GM21825 (cell line): Measurements from ENCODE around the gene ANKRD52.
"Not testable (repeated sequence)": the region's sequence is repeated elsewhere in the genome, so short reads cannot be mapped to it uniquely, and the experiment has no call there.

Experiments
- ATAC-seq: cut with Tn5 transposase; IDR thresholded peaks from one replicate; pipeline ENCODE4 v1.9.1; 2021; ENCODE audit warnings: mild to moderate bottlenecking, moderate library complexity; ENCODE audit not compliant: unreplicated experiment

Gene ANKRD52

DNA sequence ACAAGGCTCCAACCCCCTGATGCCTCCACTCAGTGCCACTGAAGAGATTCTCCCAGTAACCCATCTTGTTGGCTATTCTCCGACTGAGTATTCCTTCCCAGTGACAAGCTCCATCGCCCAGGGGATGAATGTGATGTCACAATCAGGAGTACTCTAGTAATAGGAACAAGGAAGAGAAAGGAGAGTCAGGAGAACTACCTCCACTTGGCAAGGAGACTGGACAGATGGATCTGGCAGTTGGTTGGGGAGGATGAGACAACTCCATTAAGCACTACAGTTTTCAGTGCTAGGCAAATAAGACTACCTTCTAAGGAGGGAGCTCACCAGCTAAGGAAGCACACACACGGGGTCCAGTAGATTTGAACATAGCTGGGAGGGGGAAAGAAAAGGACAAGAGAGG is 41.7 kb downstream of the ANKRD52 start:
- ATAC-seq = no peak

DNA sequence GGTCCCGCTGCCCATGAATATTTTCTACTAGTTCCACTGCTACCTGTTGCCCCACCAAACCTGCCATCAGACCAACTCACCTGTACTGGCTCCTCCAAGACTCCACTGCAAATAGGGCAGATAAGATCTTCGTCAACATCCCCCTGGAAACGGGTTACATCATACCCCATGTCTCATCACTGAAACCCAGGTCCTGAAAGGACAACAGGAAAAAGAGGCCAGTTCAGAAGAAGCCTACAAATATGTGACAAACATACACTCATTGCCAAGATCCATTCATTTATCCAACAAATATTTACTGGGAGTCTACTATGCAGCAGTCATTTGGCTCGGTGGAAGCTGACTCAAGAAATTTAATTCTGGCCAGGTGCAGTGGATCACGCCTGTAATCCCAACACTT is 44.3 kb downstream of the ANKRD52 start:
- no peak for ATAC-seq

DNA sequence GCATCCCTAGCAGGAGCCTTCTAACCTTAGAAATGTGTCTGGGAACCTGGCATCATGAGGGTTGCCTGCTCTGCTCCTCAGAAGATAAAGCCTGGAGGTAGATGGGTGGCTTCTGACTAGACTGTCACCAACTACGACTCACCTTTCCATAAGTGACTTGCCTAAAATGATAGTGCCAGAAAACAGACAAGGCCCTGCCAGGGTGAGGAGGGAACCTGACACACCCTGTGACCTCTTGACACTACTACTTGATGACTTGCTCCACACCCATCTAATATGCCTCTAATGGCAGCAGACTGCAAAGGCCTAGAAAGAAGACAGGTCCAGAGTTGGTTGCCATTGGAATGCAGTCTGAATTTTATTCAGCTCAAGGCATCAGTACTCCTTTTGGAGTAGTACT is 45.8 kb downstream of the ANKRD52 start:
- no peak for ATAC-seq

DNA sequence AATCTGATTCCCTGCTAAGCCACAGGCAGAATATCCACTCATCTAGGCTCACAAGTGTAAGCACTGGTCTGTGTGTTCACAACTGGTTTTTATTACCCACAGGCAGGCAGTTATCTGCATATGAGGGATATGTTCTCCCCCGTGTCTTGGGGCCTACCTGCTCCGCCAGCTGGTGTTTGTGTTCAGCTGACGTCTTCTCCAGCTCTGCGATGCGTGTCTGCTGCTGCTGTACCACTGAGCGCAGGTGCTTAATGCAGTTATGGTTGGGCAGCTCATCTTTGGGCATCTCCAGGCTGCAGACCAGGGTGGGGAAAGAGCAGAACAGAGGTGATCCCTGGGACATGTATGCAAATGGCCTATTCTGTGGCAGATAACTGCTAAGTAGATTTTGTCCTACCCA is 50.2 kb downstream of the ANKRD52 start:
- no peak for ATAC-seq

DNA sequence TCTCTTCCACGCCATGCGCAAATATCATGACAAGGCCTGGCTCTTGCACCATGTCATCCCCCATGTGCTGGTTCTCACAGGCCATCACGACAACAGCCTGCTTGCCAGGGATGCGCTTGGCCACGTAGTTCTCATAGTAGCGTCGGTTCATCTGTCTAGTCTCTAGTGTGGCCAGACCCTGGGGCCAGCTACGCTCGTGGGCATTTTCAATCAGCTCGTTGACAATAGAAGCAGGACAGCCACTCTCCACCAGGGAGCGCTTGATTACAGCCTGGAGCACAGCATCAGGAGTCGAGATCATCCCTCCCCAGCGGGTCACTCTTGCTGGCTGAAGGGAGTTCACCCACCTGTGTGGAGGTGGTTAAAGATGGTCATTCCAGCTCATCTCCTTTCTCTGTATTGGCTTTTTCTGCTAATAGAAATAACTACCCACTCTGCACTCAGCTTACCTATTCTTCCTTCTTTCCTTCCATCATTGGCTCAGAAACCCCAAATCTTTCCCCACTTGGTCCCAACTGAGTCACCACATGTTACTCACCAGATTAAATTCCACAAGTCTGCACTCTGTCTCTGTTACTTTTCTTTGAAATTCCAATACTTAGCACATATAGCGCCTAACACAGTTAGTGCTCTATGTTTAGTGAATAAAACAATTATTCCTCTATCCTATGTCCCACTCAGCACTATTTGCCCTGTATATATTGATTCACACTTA is 51.6 kb downstream of the ANKRD52 start:
- ATAC-seq = no peak

DNA sequence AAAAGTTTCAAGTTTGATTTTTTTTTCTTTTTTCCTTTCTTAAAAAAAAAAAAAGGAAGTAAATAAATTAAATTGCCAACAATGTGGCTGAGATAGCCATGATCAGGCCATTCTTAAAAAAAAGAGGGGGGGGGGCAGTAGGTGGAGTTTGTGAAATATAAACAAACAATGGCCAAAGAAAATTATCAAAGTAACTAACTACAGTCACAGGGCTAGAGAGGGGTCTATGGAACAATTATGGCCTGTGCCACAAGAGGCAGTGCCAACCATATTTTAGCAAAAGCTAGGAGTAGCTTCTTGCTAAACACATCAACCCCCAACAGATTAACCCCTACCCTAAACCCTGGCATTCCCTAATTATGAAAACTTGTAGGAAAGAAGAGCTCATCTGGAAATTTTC is 52.7 kb downstream of the ANKRD52 start:
- ATAC-seq = no peak

DNA sequence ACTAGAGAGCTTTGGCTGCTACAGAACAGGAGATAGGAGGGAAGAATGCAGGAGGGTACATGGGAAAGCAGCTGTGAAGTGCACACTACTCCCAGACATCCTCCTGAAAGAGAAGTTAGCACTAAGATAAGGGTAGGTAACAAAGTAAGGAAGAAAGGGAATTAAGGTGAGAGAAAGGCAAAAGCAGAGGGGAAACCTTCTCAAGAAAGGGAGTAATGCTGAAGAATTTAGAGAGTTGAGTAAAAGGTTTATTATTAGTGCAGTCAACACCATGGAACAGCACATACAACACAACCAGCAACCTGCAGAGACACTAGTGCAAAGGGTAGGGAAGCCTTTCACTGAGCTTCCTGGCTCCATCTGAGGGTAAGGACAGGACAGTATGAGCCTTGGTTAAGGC is 53.9 kb downstream of the ANKRD52 start:
- ATAC-seq = no peak

DNA sequence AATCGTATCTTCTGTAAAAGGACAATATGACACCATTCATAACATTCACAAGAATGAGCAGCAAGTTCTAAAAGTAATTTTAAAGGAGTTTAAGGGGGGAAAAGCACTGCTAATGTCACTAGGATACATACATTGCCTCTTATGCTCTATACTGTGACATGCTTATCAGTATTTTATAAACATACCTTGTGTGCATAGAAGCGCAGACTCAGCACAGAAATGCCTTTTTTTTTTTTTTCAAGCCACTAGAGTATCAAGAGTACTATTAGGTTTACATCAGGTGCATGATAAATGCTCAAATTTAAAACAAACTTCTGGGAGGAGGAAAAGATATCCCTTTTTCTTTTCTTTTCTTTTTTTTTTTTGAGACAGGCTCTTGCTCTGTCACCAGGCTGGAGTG is 55.3 kb downstream of the ANKRD52 start:
- no peak for ATAC-seq

DNA sequence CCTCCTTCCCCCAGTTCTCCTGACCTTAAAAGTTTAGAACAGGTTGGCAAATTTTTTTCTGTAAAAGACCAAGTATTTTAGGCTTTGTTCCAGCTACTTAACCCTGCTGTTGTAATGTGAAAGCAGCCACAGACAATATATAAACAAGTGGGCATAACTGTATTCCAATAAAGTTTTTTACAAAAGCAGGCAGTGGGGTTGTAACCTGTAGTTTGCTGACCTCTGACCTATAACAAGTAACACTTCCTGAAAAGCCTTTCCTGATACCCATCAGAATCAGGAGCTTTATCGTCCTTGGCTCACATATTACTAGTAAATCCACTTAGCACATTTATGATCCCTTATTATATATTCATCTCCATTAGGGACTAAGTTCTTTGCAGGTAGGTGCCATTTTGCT is 55.8 kb downstream of the ANKRD52 start:
- no peak for ATAC-seq

DNA sequence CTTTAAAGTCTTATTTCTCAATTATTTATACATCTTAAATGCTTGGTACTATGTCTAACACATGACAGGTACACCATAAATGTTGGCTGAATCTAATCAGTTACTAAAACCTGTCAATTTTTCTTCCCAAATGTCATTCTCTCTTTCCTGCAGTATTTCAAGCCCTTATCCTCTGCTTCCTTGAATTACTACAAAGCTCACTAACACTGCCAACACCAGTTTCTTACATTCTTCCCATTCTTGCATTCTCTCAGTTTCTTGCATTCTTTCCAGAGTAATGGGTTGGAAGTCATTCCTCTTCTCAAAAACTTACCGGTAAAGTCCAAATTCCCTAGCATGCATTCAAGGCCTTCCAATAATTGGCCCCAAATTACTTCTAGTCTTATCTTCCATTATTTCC is 59.3 kb downstream of the ANKRD52 start:
- ATAC-seq = no peak

DNA sequence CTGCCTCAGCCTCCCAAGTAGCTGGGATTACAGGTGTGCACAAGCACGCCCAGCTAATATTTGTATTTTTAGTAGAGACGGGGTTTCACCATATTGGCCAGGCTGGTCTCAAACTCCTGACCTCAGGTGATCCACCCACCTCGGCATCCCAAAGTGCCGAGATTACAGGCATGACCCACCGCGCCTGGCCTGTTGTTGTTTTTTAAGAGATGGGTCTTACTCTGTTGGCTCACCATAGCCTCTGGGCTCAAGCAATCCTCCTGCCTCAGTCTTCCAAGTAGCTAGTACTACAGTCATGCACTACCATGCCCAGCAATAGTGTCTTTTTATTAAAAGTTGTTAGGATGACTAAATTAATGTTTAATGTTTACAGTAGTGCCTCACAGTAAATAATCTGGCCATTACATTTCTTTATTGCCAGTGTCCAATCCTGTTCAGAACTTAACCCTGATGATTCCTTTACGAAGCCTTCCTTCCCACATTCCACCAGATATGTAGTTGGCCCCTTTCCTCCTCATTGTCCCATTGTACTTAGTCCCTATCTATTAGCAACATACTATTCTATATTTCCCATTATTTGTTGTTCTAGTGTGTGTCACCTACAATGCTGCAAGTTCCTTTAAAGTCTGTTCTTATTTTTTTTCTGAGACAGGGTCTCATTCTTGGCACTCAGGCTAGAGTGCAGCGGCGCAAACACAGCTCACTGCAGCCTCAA is 60.1 kb downstream of the ANKRD52 start:
- no peak for ATAC-seq

DNA sequence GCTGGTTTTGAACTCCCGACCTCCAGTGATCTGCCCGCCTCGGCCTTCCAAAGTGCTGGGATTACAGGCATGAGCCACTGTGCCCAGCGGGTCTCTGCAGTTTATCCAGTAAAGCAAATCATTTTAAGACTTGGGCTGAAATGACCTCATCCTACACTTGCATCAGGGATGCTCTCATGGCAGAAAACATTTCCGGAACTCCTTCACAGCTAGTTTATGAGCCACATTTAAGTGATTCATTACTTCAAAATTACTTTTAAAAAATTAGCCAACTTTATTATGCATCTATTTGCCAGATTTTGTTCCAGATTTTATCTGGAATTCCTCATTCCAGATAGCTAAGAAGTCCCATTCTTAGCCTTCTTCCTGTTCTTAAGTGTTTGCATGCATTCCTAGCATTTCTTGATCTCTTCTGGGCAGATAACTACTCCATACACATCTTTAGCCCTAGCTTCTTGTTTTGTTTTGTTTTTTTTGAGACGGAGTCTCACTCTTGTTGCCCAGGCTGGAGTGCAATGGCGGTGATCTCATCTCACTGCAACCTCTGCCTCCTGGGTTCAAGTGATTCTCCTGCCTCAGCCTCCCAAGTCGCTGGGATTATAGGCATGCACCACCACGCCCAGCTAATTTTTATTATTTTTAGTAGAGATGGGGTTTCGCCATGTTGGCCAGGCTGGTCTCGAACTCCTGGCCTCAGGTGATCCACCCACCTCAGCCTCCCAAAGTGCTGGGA is 61.2 kb downstream of the ANKRD52 start:
- not testable (repeated sequence) for ATAC-seq

DNA sequence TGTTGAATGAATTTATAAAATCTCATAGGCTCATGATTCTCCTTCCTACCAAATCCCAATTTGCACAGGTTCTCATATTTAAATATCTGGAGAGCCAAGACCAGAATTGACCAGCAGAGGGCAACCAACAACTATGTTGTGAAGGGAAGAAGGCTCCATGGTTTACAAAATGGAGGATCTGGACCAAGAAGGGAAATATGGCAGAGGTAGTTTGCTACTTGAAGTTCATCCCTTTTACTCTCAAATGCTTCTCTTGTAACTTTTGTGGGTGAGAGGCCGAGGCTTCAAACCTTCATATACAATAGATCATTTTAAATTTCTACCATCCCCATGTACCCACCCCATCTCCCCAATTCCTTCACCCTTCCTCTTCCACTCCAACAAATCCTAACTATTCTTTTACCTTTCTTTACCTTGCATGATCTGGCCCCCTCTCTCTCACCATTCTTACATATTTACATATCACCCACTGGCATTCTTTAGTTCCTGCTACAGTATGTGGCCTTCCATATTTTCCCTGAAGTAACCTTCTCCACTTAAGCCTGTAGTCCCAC is 65.1 kb downstream of the ANKRD52 start:
- ATAC-seq = no peak

DNA sequence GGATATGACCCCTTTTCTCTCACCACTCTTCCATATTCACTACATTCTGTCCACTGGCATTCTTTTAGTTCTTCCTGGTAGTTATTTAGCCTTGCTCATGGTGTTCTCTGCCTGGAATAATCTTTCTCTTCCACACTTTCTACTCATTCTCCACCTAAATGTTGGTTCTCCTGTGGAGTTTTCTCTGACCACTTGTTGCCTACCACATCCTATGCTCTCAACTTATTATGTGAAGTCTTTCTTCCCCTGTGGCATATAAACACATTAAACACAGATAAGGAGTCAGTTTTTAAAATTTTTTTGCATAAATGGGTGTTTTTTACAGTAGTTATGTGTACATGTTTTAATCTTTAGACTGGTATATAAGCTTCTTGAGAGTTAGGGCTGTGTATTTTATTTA is 65.6 kb downstream of the ANKRD52 start:
- no peak for ATAC-seq

DNA sequence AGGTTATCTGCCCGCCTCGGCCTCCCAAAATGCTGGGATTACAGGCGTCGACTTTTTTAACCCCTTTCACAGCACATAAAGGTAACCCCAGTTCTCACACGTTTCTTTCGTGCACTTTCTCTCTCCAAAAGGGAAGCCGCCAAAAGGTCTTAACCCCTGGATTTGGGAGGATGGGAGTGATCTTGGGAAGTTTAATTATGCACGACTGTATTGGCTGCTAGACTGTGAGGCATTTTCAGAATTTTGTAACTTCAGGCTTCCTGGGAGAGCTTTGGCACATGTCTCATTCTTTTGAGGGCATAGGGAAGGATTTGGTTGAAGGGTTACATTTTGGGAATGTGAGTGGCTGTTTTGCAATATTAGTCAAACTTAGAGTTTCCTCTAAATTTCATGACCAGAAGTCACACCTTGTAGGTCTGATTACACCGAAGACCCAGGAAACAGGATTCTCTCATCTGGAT is 67.5 kb downstream of the ANKRD52 start:
- no peak for ATAC-seq

DNA sequence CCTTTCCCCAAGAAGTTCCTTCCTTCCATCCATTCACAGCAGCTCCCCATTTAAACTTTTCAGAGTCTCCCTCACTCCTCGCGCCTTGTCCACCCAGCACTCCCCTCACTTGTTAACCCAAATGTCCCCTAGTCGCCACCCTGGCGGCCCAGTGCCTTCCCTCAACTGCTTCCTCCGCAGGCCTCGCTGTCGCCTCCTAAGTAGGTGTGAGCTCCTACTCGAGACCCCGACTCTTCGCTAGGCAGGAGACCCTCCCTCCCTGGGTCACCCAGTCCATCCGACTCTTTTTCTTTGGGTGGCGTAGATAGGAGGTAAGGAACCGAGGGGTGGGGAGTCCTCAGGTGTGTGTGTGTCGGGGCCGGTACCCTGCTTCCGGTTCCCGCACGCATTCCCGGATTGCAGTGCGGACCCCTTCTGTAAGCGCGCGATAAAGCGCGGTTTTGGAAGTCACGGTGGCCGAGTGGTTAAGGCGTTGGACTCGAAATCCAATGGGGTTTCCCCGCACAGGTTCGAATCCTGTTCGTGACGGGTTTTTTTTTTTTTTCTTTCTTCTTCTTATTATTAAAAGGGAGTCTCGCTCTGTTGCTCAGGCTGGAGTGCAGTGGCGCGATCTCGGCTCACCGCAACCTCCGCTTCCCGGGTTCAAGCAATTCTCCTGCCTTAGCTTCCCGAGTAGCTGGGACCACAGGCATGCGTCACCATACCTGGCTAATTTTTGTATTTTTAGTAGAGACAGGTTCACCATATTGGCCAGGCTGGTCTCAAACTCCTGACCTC is 68.1 kb downstream of the ANKRD52 start:
- ATAC-seq = peak; percentile 36

DNA sequence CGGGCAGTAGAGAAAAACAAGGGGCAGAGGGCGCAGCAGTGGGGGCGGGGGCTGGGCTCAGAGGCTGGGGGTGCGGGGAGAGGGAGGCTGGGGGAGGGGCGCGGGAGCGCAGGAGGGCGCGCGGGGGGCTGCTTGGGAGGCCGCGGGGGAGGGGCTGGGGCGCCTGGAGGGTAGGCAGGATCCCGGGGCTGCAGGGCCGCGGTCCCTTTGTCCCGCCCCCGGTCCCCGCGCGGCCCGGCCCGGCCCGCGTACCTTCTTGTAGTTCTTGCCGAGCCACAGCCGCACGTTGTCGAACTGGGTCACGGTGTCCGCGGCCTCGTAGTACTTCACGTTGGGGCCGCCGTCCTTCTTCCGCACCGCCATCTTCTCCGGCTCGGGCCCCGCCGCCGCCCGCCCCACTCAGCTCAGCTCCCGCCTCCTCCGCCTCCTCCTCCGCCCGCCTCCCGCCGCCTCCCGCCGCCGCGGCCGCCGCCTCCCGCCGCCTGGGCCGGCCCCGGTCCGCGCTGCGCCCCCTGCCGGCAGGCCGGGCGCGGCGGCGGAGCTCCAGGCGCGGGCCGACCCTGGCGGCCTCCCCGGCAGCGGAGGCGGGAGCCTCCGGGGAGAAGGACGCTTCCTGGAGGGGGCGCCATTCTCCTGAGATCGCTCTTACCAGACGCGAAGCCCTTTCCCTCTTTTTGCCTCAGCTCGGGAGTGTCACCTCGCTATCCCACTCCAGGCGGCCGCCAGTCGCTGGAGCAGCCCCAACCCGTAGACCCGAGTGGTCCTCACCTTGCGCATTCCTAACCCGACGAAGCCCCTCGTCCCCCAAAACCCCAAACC is 68.9 kb downstream of the ANKRD52 start, which contains the start of gene SMARCC2:
SMARCC2 (minus strand) TSS at position 385 of the 819 bp plus-strand sequence; CDS start at position 363, 22 bp downstream.
- peak; percentile 66 for ATAC-seq

DNA sequence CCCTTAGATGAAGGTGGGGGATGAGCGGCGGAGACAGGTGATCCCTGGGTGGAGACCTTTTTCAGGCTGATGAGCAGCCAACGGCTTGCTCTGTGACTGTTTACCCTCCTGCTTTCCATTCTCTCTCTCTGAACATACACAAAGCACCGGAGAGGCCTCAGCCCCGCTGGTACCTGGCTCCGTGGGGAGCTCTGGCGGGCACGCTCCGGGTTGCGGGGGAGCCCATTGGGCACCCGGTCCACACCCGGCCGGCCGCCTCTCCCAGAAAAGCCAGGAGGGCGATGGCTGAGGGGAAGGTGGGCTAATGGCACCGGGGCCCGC is 69.4 kb downstream of the ANKRD52 start:
- no peak for ATAC-seq

DNA sequence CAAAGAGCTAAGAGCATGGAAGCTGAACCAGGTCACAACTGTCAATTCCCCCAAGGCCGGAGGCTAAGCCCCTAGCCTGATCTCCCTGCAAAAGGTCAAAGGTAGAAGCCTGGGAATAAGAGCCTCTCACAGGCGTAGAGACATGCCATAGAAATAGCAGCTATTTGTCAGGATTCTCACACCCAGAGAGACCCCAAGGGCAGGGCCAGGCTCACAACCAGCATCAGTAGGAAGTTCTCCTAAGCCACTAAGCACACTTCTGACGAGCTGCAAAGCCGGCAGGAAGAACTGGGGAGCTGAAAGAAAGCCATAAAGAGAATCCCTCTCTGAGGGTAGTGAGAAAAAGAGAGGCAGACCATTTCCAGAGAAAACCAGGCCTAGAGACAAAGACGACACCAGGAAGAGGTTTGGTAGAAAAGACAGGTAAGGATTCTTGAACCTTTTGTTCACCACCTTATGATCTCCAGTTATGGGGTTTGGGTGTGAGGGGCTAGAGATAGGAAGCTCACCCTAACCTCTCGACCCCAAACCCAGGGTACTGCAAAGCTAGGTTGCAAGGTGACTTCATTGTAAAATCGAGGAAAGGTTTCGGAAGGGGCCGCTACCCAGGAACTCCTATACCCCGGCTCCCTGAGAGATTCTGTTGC is 69.9 kb downstream of the ANKRD52 start:
- no peak for ATAC-seq
